HG03066 (cell line): Measurements from ENCODE around the gene KCNC2.
"Not testable (repeated sequence)": the region's sequence is repeated elsewhere in the genome, so short reads cannot be mapped to it uniquely, and the experiment has no call there.

Source experiments
- ATAC-seq: cut with Tn5 transposase; IDR thresholded peaks from one replicate; pipeline ENCODE4 v1.9.1; 2021; ENCODE audit warnings: low read depth; ENCODE audit not compliant: unreplicated experiment

KCNC2 gene

DNA sequence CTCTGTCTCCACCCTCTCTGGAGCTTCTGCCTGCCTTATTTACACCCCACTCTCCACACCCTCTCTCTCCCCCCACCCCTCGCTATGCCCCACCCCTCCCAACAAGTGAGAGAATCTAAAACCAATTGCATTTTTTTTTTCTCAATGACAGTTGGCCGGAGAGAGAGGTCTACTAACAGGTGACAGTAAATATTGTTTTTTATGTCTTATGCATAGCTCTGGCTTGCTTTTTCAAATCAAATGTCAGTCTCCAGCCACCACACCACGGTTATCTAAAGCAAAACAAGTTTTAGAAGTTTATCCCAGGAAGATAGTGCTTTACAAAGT is at the start of gene KCNC2:
KCNC2 (minus strand) TSS at position 28 of the 327 bp plus-strand sequence.
- no peak for ATAC-seq

- ATAC-seq: no peak
Measured at GRCh38 chr12:75259143-75259542, 49.5 kb upstream of the KCNC2 start.

- no peak for ATAC-seq
Measured at GRCh38 chr12:75257510-75257909, 47.9 kb upstream of the KCNC2 start.

- no peak for ATAC-seq
Measured at GRCh38 chr12:75245108-75245507, 35.5 kb upstream of the KCNC2 start.

DNA sequence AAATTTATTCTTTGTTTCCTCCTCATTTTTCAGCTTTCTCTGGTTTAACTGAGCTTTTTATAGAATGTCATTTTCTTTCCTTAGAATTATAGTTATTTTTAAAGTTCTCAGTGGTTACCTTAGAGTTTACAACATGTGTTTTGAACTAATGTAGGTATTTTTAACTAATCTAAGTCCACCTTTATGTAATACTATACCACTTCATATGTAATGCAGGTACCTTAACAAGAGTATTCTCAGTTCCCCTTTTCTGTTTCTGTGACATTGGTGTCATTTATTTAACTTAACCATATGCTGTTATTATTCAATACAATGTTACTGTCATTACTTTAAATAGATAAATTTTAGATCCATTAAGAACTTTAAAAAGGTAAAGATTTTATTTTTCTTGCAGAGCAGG is 30.3 kb upstream of the KCNC2 start:
- ATAC-seq: no peak

- no peak for ATAC-seq
Measured at GRCh38 chr12:75236206-75236605, 26.6 kb upstream of the KCNC2 start.

DNA sequence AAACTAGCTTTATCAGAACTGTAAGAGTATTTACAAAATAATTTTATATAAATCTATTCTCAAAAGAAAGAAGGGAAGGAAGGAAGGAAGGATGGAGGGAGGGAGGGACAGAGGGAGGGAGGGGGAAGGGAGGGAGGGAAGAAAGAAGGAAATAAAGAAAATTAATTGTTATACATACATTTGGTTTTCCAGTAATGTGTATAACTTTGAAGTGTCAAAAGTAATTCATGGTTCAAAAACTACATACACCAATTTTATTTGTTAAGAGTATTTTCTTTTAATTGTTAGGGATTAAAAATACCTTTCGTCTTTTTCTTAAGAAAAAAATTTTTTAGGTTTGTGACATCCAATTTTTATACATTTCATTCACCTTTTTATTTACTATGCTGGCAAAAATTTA is 17.5 kb upstream of the KCNC2 start:
- ATAC-seq: no peak

DNA sequence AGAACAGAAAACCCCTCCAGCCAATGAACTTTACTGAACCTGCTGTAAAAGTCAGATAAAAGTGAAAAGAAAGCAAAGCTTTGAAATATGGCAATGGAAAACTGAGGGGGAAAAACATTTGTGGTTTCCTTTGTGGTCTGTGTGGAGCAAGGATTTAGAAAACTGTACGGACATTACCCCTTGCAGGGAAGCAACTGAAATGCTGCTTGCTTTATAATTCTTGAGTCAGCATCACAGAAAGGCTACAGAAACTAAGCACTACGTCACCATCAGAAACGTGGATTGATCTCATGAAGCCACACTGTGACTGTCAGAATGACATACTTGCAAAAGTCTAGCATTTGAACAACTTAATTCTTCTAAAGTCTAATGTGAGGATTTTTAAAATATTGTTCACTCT is 2.4 kb upstream of the KCNC2 start:
- ATAC-seq: no peak

GRCh38 chr12:75208856-75209811 is 505 bp downstream of the KCNC2 start:
- no peak for ATAC-seq

GRCh38 chr12:75207338-75208083 is 2.1 kb downstream of the KCNC2 start:
- no peak for ATAC-seq

- no peak for ATAC-seq
Measured at GRCh38 chr12:75205558-75205957, 4.1 kb downstream of the KCNC2 start.

GRCh38 chr12:75196865-75197264 is 12.8 kb downstream of the KCNC2 start:
- no peak for ATAC-seq

DNA sequence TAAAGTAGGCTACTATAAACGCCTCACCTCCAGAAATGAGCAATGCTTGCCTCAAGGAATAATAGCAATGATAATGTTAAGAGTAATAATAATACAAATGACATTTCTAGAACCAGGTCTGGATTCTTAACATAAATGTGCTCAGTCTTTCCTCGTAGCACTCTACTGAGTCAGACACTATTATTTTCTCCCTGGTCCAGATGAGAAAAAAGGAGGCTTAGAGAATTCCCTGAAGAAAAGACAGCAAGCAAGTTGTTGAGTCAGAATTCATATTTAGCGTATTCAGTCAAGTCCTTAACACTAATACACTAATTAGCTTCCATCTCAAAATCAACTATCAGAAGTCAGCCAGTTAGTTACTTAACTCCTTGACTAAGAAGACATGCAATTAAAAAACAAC is 13.2 kb downstream of the KCNC2 start:
- no peak for ATAC-seq

DNA sequence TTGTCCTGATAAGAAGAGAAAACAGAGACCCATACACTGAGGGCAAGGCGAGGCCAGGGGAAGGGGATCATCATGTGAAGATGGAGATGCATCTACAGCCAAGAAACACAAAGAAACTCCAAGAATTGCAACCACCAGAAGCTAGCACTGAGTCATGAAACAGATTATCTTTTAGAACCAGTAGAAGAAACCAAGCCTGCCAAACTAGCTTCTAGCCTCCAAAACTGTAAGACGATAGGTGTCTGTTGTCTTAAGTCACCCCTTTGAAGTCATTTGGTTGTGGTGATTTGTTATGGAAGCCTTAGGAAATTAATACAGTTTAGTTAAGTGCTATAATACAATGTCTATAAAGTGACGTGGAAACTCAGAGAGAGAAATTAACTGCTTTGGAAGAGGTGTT is 15.4 kb downstream of the KCNC2 start:
- no peak for ATAC-seq

GRCh38 chr12:75192196-75192595 is 17.4 kb downstream of the KCNC2 start:
- ATAC-seq: no peak

DNA sequence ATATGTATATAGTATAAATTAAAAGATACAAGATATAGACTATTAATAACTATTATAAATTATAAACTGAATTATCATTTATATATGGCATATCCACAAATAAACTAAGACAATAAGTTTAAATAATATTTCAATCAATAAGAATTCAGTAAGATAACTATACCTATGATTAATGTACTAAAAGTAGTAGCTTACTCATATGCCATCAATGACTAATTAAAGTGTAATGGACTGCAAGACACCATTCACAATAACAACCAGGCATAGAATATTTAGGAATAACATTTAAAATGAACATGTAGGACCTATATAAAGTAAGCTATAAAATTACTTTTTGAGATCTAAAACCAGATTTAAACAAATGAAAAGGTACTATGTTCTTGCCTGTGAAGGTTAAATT is 18.8 kb downstream of the KCNC2 start:
- no peak for ATAC-seq

DNA sequence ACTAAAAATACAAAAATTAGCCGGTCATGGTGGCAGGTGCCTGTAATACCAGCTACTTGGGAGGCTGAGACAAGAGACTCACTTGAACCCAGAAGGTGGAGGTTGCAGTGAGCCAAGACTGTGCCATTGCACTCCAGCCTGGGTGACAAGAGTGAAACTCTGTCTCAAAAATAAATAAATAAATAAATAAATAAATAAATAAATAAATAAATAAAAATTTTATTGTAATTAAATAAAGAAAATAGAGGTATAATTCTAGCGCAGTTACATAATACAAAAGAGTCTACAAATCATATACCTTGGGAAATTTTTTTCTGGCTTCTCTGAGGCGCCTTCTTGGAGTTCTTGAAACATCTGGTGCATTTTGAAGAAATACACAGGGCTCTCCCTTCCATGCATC is 23.8 kb downstream of the KCNC2 start:
- not testable (repeated sequence) for ATAC-seq

- no peak for ATAC-seq
Measured at GRCh38 chr12:75184516-75184915, 25.1 kb downstream of the KCNC2 start.

DNA sequence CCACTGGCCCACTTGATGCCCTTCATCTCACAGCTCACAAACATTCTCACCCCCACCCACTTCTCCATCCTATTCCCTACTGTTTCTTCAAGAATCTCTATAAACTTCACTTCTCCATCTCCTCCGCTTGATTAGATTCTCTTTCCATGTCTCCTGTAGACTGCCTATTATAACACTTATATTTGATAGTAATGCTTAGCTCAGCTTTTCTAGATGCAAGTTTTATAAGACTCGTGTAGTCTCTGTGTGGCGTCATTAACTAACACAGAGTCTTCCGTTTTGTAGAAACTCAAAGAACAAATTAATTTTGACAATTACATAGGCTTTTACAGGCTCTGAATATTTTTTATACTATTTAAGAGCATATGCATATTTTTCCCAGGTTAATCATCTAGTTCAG is 25.7 kb downstream of the KCNC2 start:
- ATAC-seq: no peak

GRCh38 chr12:75177997-75178396 is 31.6 kb downstream of the KCNC2 start:
- ATAC-seq: peak; percentile 62

DNA sequence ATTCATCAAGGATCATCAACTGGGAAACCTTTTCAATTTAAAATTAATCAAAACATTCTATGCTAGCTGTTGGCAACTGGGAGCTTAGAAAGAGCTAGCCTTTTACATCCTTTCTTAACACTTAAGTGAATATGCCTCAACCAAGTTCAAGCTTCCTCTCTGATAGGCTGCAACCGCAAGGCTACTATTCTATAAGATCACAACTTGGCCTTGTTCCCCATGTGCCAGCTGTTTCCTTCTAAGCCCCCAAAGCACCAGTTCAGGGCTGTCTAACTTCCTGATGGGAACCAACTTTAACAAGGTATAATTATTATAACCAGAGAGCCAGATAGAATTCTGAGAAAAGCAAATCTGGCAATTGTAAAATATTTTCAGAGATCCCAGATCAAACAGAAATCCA is 37.0 kb downstream of the KCNC2 start:
- no peak for ATAC-seq

DNA sequence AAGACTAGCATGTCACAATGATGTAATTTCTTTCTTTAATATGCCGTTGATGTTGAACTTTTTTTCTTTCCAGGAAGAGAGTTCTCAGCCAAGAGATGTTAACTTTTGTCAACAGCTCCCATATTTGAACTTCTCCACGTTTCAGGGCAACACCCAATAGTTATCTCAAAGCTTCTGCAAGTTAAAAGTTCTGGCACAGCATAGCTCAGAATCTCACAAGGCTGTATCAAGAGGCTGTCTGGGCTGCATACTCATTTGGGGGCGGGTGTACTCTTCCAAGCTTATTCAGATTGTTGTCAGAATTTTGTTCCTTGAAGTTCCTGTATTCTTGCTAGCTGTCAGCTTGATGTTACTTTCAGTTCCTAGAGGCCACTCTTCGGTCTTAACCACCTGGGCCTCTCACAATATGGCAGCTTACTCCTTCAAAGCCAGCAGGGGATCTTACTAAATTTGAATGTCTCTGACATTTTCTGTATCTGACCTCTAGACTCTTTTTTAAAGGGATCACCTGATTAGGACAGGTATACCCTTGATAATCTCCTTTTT is 38.9 kb downstream of the KCNC2 start:
- no peak for ATAC-seq
